ENCODE data around the gene ACTR6. TPM values are rescaled to one million over a fixed set of nuclear protein-coding genes. Genes with fewer than 3 reads are reported as not detected.
"Not testable (repeated sequence)": the region's sequence is repeated elsewhere in the genome, so short reads cannot be mapped to it uniquely, and the experiment has no call there.

Gene ACTR6
- total RNA-seq, 1 donor from 2014 or later, result 35.7 TPM

- no peak for TF ChIP-seq CTCF (IDR thresholded peaks at IDR 0.05; ENCODE audit: insufficient read depth, low read length, poor library complexity, severe bottlenecking)
- Histone ChIP-seq H3K36me3 (ENCODE audit: control insufficient read depth, insufficient read depth, low read length) (no peaks in the 10 kb centered on the region), H3K4me3 (ENCODE audit: low read depth, low read length) (no peak overlapping the region), H3K27me3 (ENCODE audit: control insufficient read depth, insufficient read depth, low read length) (no peaks in the 10 kb centered on the region)
- DNase-seq (ENCODE audit: low read depth), result no peak
Observed at GRCh38 chr12:100263131-100263530, 62.5 kb downstream of the ACTR6 start.

- H3K27me3 ChIP-seq (ENCODE audit: control insufficient read depth, insufficient read depth, low read length); DNase-seq (ENCODE audit: low read depth); H3K36me3 ChIP-seq (ENCODE audit: control insufficient read depth, insufficient read depth, low read length); H3K4me3 ChIP-seq (ENCODE audit: low read depth, low read length): not testable (repeated sequence)
Observed at GRCh38 chr12:100265107-100265506, 64.5 kb downstream of the ACTR6 start.

GRCh38 chr12:100265732-100266584 lies 65.3 kb downstream of the ACTR6 start:
- Histone ChIP-seq H3K4me3 (ENCODE audit: low read depth, low read length) (peak overlapping the region; percentile 96), H3K27me3 (ENCODE audit: control insufficient read depth, insufficient read depth, low read length) (no peaks in the 10 kb centered on the region), H3K36me3 (ENCODE audit: control insufficient read depth, insufficient read depth, low read length) (no peaks in the 10 kb centered on the region)
- TF ChIP-seq CTCF (IDR thresholded peaks at IDR 0.05; ENCODE audit: insufficient read depth, low read length, poor library complexity, severe bottlenecking), result no peak
- DNase-seq (ENCODE audit: low read depth), result no peak

DNA sequence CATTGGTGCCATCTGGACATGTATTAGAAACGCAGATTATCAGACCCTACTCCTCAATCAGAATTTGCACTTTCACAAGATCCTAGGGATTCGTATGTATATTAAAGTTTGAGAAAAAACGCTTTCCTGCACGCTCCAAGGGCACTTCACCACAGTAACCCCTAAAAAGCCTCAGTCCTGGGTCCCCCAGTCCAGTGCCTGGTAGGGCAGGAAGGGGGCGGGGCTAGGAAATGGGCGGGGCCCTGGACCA lies 65.9 kb downstream of the ACTR6 start:
- Histone ChIP-seq H3K27me3 (ENCODE audit: control insufficient read depth, insufficient read depth, low read length) (no peaks in the 10 kb centered on the region), H3K4me3 (ENCODE audit: low read depth, low read length) (peak overlapping the region; percentile 96), H3K36me3 (ENCODE audit: control insufficient read depth, insufficient read depth, low read length) (no peaks in the 10 kb centered on the region)
- DNase-seq (ENCODE audit: low read depth), result no peak
- no peak for TF ChIP-seq CTCF (IDR thresholded peaks at IDR 0.05; ENCODE audit: insufficient read depth, low read length, poor library complexity, severe bottlenecking)

GRCh38 chr12:100266835-100267602 lies 66.4 kb downstream of the ACTR6 start, which contains the start of the genes DEPDC4 and SCYL2:
Gene DEPDC4, minus strand, starts transcription at chr12:100267079. Its CDS starts 3 bp downstream, at chr12:100267076.
Gene SCYL2, plus strand, starts transcription at chr12:100267177. Its CDS starts 15,794 bp downstream, at chr12:100282971.
- H3K36me3 ChIP-seq (ENCODE audit: control insufficient read depth, insufficient read depth, low read length), result no peaks in the 10 kb centered on the region
- no peak for TF ChIP-seq CTCF (IDR thresholded peaks at IDR 0.05; ENCODE audit: insufficient read depth, low read length, poor library complexity, severe bottlenecking)
- peak within 1 kb of the TSS; percentile 96 for H3K4me3 ChIP-seq (ENCODE audit: low read depth, low read length)
- peak; percentile 84 for DNase-seq (ENCODE audit: low read depth)
- no peaks in the 10 kb centered on the region for H3K27me3 ChIP-seq (ENCODE audit: control insufficient read depth, insufficient read depth, low read length)

DNA sequence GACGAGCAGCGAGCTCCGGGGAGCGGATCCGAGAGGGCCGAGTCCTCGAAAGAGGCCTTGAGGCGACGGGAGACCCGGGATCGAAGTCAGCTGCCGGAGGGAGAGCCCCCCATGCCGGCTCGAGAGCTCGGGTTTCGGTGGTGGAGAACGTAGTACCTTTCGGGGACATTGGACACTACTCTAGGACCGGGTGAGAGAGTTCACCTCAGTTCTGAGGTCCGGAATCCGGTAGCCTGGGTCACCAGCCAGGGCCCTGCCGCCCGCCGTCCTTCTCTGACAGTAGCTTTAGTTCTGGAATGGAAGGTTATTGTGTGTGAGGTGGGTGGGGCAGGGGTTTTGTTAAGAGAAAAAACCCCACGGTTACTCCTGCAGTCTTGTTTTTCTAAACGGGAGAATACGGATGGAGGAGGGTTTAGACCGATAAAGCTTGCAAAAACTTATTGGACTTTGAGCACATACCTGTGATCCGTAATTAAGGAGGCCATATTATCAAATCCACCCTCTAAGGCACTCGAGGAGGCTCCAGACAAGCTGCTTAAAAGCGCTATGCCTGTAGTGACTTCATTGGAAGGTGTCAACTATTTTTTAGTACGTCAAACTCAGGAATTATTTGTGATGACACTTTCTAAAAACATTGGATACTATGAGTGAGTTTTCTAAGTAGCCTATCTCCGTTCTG lies 67.1 kb downstream of the ACTR6 start:
- H3K27me3 ChIP-seq (ENCODE audit: control insufficient read depth, insufficient read depth, low read length), result no peaks in the 10 kb centered on the region
- TF ChIP-seq CTCF (IDR thresholded peaks at IDR 0.05; ENCODE audit: insufficient read depth, low read length, poor library complexity, severe bottlenecking), result no peak
- DNase-seq (ENCODE audit: low read depth), result no peak
- no peaks in the 10 kb centered on the region for H3K36me3 ChIP-seq (ENCODE audit: control insufficient read depth, insufficient read depth, low read length)
- H3K4me3 ChIP-seq (ENCODE audit: low read depth, low read length), result peak overlapping the region; percentile 96
